ENCODE data around the gene SYTL2.

SYTL2 gene

GRCh38 chr11:85826116-85826855 lies 15.3 kb upstream of the SYTL2 start:
- no peak for DNase-seq (ENCODE audit: low read depth)

DNA sequence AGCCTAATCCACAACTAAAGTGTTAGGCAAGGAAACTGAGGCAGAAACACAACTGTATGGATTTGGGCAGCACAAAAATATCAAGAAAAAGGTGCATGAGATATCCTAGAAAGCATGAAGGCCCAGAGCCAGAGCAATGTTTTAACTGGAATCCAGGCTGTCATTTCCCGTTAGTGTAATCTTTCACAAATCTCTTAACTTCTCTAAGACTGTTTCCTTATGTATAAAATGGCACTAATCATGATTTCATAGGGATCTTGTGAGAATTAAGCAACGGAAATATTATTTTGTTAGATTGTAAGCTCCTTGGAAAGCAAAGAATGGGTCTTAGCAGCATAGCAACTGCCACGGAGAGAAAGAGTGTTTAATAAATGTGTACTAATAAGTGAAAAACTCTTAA lies 14.7 kb upstream of the SYTL2 start:
- no peak for DNase-seq (ENCODE audit: low read depth)

DNA sequence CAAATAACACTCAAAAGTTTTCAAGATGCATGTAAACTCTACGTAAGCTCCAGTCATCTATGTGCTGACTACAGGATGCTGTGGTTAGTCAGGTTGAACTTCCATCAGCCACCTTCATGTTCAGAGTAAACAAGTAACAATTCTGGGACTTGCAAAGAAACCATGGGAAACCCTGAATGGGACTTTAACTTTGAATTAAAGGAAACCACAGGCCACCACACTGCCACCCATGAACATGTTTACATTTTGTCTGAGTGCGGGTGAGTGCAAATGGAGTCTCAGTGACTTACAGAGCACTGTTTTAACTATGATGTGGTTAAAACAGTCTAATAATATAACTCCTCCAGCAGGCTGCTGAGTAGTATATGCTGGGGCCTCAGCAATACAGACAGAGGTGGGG lies 12.9 kb upstream of the SYTL2 start:
- DNase-seq (ENCODE audit: low read depth), result no peak

GRCh38 chr11:85822814-85823213 lies 11.9 kb upstream of the SYTL2 start:
- no peak for DNase-seq (ENCODE audit: low read depth)

DNA sequence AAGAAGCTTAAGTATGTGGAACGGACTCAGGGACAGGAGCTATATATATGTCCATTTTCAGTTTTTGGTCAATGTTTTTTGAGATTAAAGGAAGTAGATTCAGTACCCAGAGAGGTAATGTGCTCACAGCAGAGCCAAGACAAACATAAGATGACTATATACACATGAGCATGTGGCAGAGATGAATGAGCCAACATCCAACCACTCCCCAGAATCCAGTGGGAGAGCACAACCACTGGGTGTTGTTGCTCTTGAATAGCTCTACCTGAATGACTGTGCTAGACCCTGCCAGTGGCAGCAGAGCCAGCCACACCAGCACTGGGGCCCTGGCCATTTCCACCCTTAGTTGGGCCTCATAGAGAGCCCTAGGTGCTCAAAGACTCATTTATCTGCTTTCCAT lies 10.7 kb upstream of the SYTL2 start:
- no peak for DNase-seq (ENCODE audit: low read depth)

DNA sequence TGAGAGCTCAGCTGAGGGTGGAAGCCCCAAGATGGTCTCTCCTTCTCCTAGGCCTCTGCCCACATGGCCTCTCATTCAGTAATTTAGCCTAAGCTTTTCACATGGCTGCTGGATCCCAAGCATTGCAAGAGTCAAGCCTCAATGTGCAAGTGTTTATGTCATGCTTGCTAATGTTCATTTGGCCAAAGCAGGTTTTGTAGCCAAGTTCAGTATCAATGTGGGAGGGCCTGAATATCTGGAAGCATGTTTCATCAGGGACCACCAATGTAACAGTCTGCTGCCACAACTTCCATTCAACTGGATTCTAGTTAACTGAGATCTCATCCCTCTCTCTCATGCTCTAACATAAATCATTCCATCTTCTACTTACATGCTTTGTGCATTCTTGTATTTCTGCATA lies 8.5 kb upstream of the SYTL2 start:
- no peak for DNase-seq (ENCODE audit: low read depth)

DNA sequence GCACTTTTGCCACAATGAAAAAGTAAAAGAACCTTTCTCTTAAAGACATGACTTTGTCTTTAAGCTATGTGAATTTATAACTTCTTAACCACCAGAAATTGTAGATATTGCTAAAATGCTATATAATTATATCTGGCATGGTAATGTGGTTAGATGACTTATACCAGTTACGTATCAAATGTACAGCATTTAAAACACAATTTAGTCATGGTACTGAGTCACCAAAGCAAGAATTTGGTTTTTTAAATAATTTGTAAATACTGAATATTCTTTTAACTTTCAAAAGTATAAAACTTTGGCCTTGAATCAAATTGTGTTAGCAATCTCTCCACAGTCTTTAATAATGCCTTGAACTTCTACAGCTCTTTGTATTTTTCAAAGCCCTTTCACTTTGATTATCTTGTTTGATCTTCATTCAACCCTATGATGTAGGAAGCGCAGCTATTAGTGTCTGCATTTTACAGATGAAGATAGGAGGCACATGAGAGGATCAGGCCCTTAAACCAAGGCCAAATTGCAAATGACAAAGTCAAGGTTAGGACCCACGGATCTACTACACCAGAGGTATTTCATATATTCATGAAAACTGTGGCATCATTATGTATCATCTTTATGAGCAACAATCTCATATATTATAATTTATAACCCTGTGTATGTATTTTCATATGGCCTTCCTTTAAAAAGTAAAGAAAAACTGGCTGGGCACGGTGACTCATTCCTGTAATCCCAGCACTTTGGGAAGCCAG lies 4.4 kb upstream of the SYTL2 start:
- DNase-seq (ENCODE audit: low read depth), result peak; percentile 64

GRCh38 chr11:85813721-85814120 lies 2.8 kb upstream of the SYTL2 start:
- DNase-seq (ENCODE audit: low read depth), result no peak

DNA sequence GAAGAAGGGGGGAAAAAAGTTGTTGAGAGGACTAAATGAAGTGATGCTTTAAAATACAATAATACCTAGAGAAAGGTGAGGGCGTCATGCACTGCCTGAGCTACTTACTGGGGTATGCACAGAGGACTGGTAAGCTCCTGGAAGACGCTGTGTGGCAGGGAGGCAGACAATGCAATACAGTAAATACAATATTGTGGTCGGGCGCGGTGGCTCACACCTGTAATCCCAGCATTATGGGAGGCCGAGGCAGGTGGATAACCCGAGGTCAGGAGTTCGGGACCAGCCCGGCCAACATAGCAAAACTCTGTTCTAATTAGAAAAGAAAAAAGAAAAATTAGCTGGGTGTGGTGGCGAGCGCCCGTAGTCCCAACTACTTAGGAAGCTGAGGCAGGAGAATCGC lies 683 bp upstream of the SYTL2 start:
- DNase-seq (ENCODE audit: low read depth), result no peak

DNA sequence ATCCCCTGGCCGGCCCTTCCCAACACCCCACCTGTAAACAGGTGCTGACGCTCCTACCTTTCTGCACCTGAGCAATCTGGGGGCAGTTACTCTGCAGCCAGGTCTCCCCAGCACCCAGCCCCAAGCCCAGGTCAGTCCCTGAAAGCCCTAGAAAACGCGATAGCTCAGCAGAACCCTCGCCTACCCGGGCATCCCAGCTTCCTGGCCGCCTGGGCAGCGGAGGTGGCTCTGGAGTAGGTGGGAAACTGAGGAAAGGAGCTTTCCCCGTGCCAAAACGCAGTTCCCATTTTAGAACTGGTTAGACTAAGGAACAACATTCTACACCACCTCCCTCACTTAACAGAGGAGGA lies 445 bp downstream of the SYTL2 start:
- no peak for DNase-seq (ENCODE audit: low read depth)

DNA sequence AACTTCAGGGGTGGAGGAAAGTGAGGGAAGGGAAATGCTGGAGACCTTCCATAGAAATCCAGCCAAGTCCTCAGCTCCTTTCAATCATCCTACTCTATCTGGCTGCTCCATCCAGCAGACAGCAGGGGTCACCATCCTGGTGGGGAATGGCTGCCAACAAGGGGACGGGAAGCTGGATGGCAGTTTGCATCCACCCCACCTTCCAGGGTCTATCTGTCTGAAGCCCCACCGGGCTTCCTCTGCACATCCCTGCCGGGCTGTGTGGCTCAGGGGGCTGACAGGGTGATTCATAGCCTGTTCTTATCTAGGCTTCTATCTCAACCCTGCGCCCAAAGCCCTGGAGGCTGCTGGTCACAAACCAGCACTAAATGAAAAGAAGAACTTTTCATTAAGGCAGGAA lies 1.1 kb downstream of the SYTL2 start:
- no peak for DNase-seq (ENCODE audit: low read depth)

DNA sequence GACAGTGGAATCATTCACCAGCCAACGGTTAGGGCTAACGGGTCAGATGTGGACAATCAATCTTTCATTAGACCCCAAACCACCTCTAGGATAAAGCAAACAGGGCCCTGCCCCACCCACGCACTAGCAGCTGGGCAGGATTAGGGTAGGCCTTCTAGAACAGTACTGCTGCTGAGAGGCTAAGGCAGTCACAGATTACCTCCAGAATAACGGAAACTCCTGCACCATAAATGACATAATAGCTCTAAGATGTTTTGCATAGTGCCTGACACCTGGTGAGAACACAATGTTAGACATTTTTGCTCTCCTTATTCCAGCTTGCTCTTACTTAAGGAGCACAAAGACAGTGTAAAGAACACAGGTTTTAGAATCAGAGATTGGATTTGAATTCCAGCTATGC lies 1.8 kb downstream of the SYTL2 start:
- DNase-seq (ENCODE audit: low read depth), result no peak

- DNase-seq (ENCODE audit: low read depth), result no peak
Observed at GRCh38 chr11:85806876-85807275, 4.1 kb downstream of the SYTL2 start.

DNA sequence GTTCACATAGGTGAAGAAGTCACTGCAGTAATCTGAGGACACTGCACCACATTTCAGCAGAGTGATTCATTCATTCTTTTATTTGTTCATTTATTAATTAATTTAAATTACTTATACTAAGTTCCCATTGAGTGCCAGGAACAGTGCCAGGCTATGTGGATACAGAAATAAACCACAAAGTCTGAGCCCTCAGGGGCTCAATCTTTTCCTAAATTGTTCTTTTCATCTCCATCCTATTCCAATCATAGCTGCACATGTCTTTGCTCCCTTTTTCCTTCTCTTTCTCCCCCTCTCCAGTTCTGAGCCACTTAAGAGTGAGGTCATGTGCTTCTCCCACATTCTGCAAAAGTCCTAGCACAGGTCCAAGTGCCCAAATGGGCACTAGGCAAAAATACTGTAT lies 4.9 kb downstream of the SYTL2 start:
- no peak for DNase-seq (ENCODE audit: low read depth)

GRCh38 chr11:85805387-85805786 lies 5.6 kb downstream of the SYTL2 start:
- no peak for DNase-seq (ENCODE audit: low read depth)

DNA sequence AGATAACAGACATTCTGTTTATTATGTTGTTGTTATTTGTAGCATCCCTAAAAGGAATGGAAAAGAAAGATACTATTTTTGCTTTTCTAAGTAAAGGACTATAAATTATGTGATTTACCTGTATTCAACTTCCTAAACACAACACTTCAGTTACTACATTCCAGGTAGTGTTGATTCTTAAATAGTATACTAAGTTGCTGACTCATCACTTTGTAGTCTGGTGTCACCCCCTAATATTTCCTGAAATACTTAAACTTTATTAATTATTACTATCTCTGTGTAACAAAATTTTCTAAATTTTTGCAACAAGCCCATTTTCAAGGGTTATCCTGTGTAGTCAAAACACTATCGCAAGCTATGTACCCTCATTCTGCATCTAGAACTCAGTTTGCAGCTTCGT lies 7.0 kb downstream of the SYTL2 start:
- no peak for DNase-seq (ENCODE audit: low read depth)

DNA sequence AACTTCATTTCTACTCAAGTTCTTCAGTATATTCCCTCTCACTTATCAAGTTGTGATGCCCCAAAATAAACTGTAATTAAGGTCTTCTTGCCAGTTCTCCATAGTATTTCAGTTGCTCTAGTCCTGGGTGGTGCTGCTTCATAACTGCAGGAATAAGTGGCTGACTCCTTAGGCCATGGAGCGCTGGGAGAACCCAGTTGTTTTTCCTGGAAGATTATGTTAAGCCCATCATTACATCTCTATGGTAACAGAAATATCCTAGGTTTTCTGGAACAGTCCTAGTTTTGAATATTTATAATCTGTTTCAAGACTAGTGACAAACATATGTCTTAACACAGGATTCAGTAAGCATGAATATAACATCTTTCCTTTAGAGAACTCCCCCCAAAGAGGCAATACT lies 7.6 kb downstream of the SYTL2 start:
- DNase-seq (ENCODE audit: low read depth), result no peak

GRCh38 chr11:85801527-85801926 lies 9.4 kb downstream of the SYTL2 start:
- no peak for DNase-seq (ENCODE audit: low read depth)

DNA sequence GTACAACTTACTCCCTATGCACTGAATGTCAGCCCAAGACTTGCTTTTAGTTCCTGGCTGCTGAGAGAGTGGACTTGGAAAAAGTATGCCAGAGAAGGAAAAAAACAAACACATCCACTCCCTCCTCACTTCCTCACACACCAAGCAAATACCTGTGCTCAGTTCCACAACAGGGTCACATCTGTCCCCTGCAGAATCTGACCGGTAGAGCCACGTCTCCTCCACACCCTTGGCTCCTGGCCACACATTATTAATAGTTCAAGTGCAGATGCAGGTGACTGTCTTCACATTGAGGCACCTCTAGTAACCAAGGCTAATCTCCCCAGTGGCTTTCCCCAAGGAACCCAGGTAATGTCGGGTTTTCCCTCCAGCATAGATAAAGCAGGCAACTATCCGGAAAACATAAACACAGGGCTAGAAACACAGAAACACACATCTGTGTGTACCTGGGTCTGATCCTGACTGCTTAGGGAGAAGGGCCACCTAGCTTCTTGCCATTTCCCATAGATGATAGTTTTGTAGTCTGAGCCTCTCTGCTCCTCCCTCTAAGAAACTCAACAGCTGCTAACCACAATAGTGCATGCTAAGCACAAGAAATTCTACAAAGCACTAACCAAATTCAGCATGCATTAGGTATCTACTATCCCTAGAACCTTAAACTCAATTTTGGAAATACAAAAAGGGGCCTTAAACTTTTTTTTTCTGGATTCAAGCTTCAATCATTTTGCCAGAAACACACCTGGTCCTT lies 10.2 kb downstream of the SYTL2 start:
- no peak for DNase-seq (ENCODE audit: low read depth)

GRCh38 chr11:85799142-85799541 lies 11.8 kb downstream of the SYTL2 start:
- no peak for DNase-seq (ENCODE audit: low read depth)

DNA sequence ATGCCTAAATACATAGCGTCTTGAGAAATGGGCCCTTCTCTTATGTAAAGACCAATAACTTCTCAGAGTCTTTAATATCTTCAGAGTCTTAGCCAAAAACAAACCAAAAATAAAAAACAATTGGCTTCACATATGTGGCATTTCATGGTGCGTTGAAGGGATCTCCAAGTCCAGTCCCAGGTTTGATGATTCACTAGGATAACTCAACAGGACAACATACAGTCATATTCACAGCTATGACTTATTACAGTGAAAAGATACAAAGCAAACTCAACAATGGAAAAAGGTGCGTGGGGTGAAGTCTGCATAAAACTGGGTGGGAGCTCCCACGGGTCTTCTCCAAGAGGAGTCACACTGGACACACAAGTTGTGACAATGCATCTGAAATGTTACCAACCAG lies 12.6 kb downstream of the SYTL2 start:
- DNase-seq (ENCODE audit: low read depth), result no peak

DNA sequence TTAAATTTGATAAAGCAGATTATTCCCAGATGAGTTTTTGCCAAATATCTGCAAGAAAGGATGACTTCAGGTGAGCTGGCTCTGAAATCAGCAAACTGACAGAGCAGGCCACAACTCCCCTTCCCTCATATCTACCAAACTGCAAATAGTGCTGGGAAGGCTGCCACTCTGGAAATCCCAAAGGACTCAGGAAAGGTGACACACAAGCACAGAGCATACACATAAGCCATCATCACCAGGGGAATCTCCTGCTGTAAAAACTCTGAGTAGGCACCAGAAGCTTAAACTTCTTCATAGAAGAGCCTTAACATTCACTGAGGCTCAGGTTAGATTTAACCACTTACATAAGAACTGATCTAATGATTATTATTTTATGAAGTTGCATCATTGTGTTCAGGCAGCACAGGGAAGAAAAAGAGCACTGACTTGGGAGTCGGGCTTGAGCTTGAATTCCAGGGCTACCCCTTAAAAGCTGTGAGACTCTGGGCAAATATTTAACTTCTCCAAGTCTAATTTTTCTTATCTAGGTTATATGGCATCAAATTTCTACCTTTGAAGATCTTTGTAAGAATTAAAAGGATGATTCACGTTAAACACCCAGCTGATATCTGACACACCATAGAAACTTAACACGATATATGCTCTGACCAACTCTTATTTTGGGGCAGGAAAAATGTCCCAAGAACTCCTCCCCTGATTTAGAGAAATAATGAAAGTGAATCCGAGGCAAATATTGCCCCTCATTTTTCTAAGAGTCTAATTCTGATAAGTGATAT lies 15.0 kb downstream of the SYTL2 start:
- DNase-seq (ENCODE audit: low read depth), result no peak
